SU-DHL-6 (cell line): ENCODE results near the gene LATS2.

Experiments used
- H2AFZ ChIP-seq: fragments of 200-600 bp; sonication (generic); 2 replicates; pipeline ENCODE4 v1.6.1; 2014; ENCODE audit warnings: low read depth, mild to moderate bottlenecking, moderate library complexity, mixed read lengths, antibody characterized with exemption, low read length; ENCODE audit not compliant: severe bottlenecking
- H3F3A ChIP-seq: fragments of 200-600 bp; shearing (Covaris generic); 2 replicates; pipeline ENCODE4 v1.6.0; 2016; ENCODE audit warnings: antibody characterized with exemption, mild to moderate bottlenecking; ENCODE audit not compliant: insufficient read depth
- H3K27ac ChIP-seq: fragments of 200-600 bp; sonication (generic); 2 replicates; pipeline ENCODE4 v1.5.1; 2016; ENCODE audit warnings: low read depth, mild to moderate bottlenecking, low read length, moderate library complexity, mixed read lengths
- H3K27me3 ChIP-seq: fragments of 200-600 bp; sonication (generic), shearing (Covaris generic); 2 replicates; pipeline ENCODE4 v1.6.0; 2014; ENCODE audit warnings: mild to moderate bottlenecking, low read length
- H3K36me3 ChIP-seq: fragments of 200-600 bp; sonication (generic); 2 replicates; pipeline ENCODE4 v1.6.1; 2014; ENCODE audit warnings: mild to moderate bottlenecking, low read length, mixed read lengths
- H3K4me2 ChIP-seq: fragments of 300-600, 200-600 bp; shearing (Covaris generic), sonication (generic); 2 replicates; pipeline ENCODE4 v1.6.0; 2014; ENCODE audit warnings: low read length, low read depth, mild to moderate bottlenecking; ENCODE audit not compliant: poor library complexity, severe bottlenecking
- H3K4me3 ChIP-seq: fragments of 200-600 bp; sonication (generic); 2 replicates; pipeline ENCODE4 v1.5.1; 2014; ENCODE audit warnings: antibody characterized with exemption, low read length, mild to moderate bottlenecking, mixed read lengths; ENCODE audit not compliant: insufficient read depth, poor library complexity, severe bottlenecking
- H3K79me2 ChIP-seq: fragments of 200-600 bp; sonication (generic); 2 replicates; pipeline ENCODE4 v1.6.1; 2014; ENCODE audit warnings: mild to moderate bottlenecking, low read length, moderate library complexity; ENCODE audit not compliant: insufficient read depth
- H3K9ac ChIP-seq: fragments of 200-600 bp; sonication (generic); 2 replicates; pipeline ENCODE4 v1.7.0; 2014; ENCODE audit warnings: mild to moderate bottlenecking, low read length
- H3K9me2 ChIP-seq: fragments of 200-600 bp; sonication (generic); replicated peaks from 2 replicates; pipeline ENCODE4 v1.6.1; 2014; ENCODE audit warnings: low read length; ENCODE audit not compliant: insufficient read depth
- H3K9me3 ChIP-seq: fragments of 200-600 bp; sonication (generic); 2 replicates; pipeline ENCODE4 v1.6.1; 2014; ENCODE audit warnings: low read length, mixed read lengths; ENCODE audit not compliant: insufficient read depth
- H4K20me1 ChIP-seq: fragments of 200-600 bp; sonication (generic); 2 replicates; pipeline ENCODE4 v1.6.1; 2014; ENCODE audit warnings: low read depth, mild to moderate bottlenecking, antibody characterized with exemption, low read length, moderate library complexity, mixed read lengths
- EZH2phosphoT487 ChIP-seq: fragments of 200-600 bp; sonication (generic), shearing (Covaris generic); conservative IDR thresholded peaks from 2 replicates; pipeline ENCODE4 v1.6.1; 2018; ENCODE audit warnings: mild to moderate bottlenecking, antibody characterized with exemption, low read length, moderate library complexity, mixed read lengths
- TF ChIP-seq, protein P1 (sequence below): fragments of 200-600 bp; sonication (generic); IDR thresholded peaks from one replicate; pipeline ENCODE4 v1.5.1; 2017; ENCODE audit warnings: antibody characterized with exemption, mild to moderate bottlenecking, low read length, moderate library complexity; ENCODE audit not compliant: insufficient read depth, poor library complexity, severe bottlenecking

Gene LATS2

DNA sequence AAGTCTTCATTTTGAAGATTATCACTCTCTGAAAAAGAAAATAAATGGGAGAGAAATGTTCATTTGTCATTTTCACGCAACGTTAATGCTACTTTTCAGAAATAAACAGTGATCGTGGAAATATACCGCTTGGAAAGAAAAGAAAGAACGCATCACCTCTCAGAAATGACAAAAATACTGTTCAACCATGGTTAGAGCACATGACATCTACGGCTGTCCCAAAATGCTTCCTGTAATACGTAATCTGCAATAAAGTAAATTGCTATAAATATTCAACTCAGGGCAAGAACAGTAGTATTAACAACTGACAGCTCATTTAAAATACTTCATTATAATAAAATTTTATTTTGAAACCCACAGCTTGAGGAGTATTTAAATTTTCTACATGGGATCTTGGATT is 15.2 kb downstream of the LATS2 start:
- H3K9me3 ChIP-seq, result no peaks in the 10 kb centered on the region
- no peak overlapping the region for H2AFZ ChIP-seq
- H3K79me2 ChIP-seq, result no peaks in the 10 kb centered on the region
- H3K4me2 ChIP-seq, result no peak overlapping the region
- no peaks in the 10 kb centered on the region for H3F3A ChIP-seq
- H3K4me3 ChIP-seq, result no peak overlapping the region
- H3K36me3 ChIP-seq, result no peaks in the 10 kb centered on the region
- H3K9me2 ChIP-seq, result no peaks in the 10 kb centered on the region
- H4K20me1 ChIP-seq, result no peaks in the 10 kb centered on the region
- TF ChIP-seq, protein P1, sequence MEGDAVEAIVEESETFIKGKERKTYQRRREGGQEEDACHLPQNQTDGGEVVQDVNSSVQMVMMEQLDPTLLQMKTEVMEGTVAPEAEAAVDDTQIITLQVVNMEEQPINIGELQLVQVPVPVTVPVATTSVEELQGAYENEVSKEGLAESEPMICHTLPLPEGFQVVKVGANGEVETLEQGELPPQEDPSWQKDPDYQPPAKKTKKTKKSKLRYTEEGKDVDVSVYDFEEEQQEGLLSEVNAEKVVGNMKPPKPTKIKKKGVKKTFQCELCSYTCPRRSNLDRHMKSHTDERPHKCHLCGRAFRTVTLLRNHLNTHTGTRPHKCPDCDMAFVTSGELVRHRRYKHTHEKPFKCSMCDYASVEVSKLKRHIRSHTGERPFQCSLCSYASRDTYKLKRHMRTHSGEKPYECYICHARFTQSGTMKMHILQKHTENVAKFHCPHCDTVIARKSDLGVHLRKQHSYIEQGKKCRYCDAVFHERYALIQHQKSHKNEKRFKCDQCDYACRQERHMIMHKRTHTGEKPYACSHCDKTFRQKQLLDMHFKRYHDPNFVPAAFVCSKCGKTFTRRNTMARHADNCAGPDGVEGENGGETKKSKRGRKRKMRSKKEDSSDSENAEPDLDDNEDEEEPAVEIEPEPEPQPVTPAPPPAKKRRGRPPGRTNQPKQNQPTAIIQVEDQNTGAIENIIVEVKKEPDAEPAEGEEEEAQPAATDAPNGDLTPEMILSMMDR, result no peak
- no peak for TF ChIP-seq EZH2phosphoT487
- H3K27ac ChIP-seq, result no peak overlapping the region
- no peaks in the 10 kb centered on the region for H3K27me3 ChIP-seq
- H3K9ac ChIP-seq, result no peak overlapping the region

DNA sequence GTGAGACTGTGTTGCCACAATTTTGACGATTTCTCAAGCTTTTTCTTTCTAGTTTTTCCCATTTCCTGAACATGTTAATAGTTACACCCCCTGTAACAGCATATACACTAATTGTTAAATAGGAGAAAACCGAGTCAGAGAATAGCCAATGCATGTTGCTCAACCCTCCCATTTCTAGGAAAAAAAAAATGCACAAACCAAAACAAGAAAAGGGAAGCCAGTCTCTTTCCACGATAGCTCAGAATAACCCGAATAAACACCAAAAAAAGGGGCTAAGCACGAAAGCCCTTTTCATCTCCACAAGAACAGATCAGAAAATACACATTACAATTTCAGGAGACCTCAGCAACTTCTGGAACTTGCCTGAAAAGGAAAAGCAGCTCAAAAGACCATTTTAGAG is 16.3 kb downstream of the LATS2 start:
- H3K27me3 ChIP-seq, result no peaks in the 10 kb centered on the region
- no peaks in the 10 kb centered on the region for H3F3A ChIP-seq
- H3K4me2 ChIP-seq, result no peak overlapping the region
- TF ChIP-seq, protein P1, result no peak
- no peak for TF ChIP-seq EZH2phosphoT487
- no peak overlapping the region for H3K4me3 ChIP-seq
- no peak overlapping the region for H2AFZ ChIP-seq
- no peaks in the 10 kb centered on the region for H4K20me1 ChIP-seq
- no peak overlapping the region for H3K27ac ChIP-seq
- no peak overlapping the region for H3K9ac ChIP-seq
- H3K9me3 ChIP-seq, result no peaks in the 10 kb centered on the region
- H3K9me2 ChIP-seq, result no peaks in the 10 kb centered on the region
- no peaks in the 10 kb centered on the region for H3K79me2 ChIP-seq
- H3K36me3 ChIP-seq, result no peaks in the 10 kb centered on the region

DNA sequence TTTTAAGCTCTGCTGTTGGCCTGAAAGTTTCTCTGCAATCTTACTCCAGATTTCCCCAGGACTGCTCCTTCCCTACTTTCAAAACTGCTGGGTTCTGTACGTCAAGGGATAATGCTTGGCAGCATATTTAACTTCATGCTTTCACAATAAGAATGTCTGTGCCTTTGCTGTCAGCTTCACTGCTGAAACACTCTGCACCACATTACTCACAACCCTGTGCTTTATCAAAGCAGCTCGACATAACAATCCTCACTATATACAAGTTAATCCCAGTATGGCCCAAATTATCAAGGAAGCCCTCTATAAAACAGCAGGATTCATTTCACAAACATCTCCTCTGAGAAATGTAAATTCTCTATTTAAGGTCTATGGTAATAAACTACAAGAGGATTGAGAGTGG is 17.5 kb downstream of the LATS2 start:
- H3K4me2 ChIP-seq, result no peak overlapping the region
- no peak overlapping the region for H3K9ac ChIP-seq
- H3K27me3 ChIP-seq, result no peaks in the 10 kb centered on the region
- H3K27ac ChIP-seq, result no peak overlapping the region
- H2AFZ ChIP-seq, result no peak overlapping the region
- no peaks in the 10 kb centered on the region for H4K20me1 ChIP-seq
- no peaks in the 10 kb centered on the region for H3K9me3 ChIP-seq
- H3K36me3 ChIP-seq, result no peaks in the 10 kb centered on the region
- no peak overlapping the region for H3K4me3 ChIP-seq
- H3K79me2 ChIP-seq, result no peaks in the 10 kb centered on the region
- TF ChIP-seq, protein P1, result no peak
- TF ChIP-seq EZH2phosphoT487, result no peak
- no peaks in the 10 kb centered on the region for H3K9me2 ChIP-seq
- no peaks in the 10 kb centered on the region for H3F3A ChIP-seq
